Calu3 (cell line): Measurements from ENCODE around the gene TADA2A. TPM values are rescaled to one million over a fixed set of nuclear protein-coding genes. Genes with fewer than 3 reads are reported as not detected.

Experiments used
- BruUV-seq: library from RNA; stranded (reverse); fragments of 400-500 nt; replicated peaks from 2 replicates; lab custom pipeline; 2021; lab: Mats Ljungman, UMichigan
- CTCF ChIA-PET: fragments of 300-600 bp; sonication (Branson Sonifier 250); formaldehyde crosslinking; loops from one replicate; lab custom pipeline; 2022; ENCODE audit warnings: antibody characterized with exemption; lab: Charles Lee
- DNase-seq: peaks from one replicate; pipeline ENCODE4 v3.0.0; 2022
- H3K27ac Mint-ChIP-seq: one replicate; pipeline ENCODE4 v1.8.0; 2022; ENCODE audit warnings: mixed read lengths; ENCODE audit not compliant: unreplicated experiment
- H3K27me3 Mint-ChIP-seq: one replicate; pipeline ENCODE4 v1.8.0; 2022; ENCODE audit warnings: mixed read lengths; ENCODE audit not compliant: unreplicated experiment
- H3K36me3 Mint-ChIP-seq: one replicate; pipeline ENCODE4 v1.8.0; 2022; ENCODE audit warnings: mild to moderate bottlenecking, moderate library complexity, mixed read lengths; ENCODE audit not compliant: insufficient read depth, unreplicated experiment
- H3K4me1 Mint-ChIP-seq: one replicate; pipeline ENCODE4 v1.8.0; 2022; ENCODE audit warnings: mild to moderate bottlenecking, low read depth, mixed read lengths; ENCODE audit not compliant: unreplicated experiment
- H3K4me3 Mint-ChIP-seq: one replicate; pipeline ENCODE4 v1.8.0; 2022; ENCODE audit warnings: mild to moderate bottlenecking, low read depth, moderate library complexity, mixed read lengths; ENCODE audit not compliant: unreplicated experiment
- H3K9me3 Mint-ChIP-seq: one replicate; pipeline ENCODE4 v1.8.0; 2022; ENCODE audit warnings: low read depth, mixed read lengths; ENCODE audit not compliant: unreplicated experiment
- CTCF ChIP-seq: fragments of 200-600 bp; IDR thresholded peaks from one replicate; pipeline ENCODE4 v1.8.0; 2022; ENCODE audit warnings: antibody characterized with exemption; ENCODE audit not compliant: unreplicated experiment
- intact Hi-C: fragments of 100-400 bp; cut with micrococcal nuclease; formaldehyde crosslinking; loops from one replicate; pipeline ENCODE4 v1.10.0; 2022; ENCODE audit not compliant: unreplicated experiment
- total RNA-seq: library from RNA; stranded (reverse); gene quantifications from 2 replicates; pipeline ENCODE4 v1.2.3, GENCODE V29; 2022

Gene TADA2A
- total RNA-seq, 1 experiment from 2014 or later, result 102 TPM

GRCh38 chr17:37368577-37368976 lies 38.1 kb upstream of the TADA2A start:
- intact Hi-C loops, result no loop called here
- no TSS peak for BruUV-seq
- no peak overlapping the region for H3K27ac Mint-ChIP-seq
- H3K9me3 Mint-ChIP-seq, result no peaks in the 10 kb centered on the region
- H3K36me3 Mint-ChIP-seq, result no peaks in the 10 kb centered on the region
- no peak overlapping the region for H3K4me3 Mint-ChIP-seq
- DNase-seq, result no peak
- CTCF ChIA-PET, result no interaction called here
- H3K27me3 Mint-ChIP-seq, result no peaks in the 10 kb centered on the region
- TF ChIP-seq CTCF, result no peak
- peaks cover 8% of the 10 kb centered on the region for H3K4me1 Mint-ChIP-seq

GRCh38 chr17:37373530-37374159 lies 33.0 kb upstream of the TADA2A start:
- Mint-ChIP-seq H3K4me3 (no peak overlapping the region), H3K4me1 (peaks cover 9% of the 10 kb centered on the region), H3K36me3 (no peaks in the 10 kb centered on the region), H3K9me3 (no peaks in the 10 kb centered on the region), H3K27me3 (no peaks in the 10 kb centered on the region), H3K27ac (no peak overlapping the region)
- TF ChIP-seq CTCF, result peak; percentile 100
- no TSS peak for BruUV-seq
- peak; percentile 95 for DNase-seq
- intact Hi-C loops, result loop anchor here (1.0 to 2.0 kb wide), 3 partner anchors 24 to 744 kb away; no protein-coding TSS in a partner anchor
- CTCF ChIA-PET, result interaction anchor here (0.5 to 9.2 kb wide), 87 partner anchors 9 to 1922 kb away, joined by 3 to 300 read pairs (median 5); partner anchors contain the start of genes ACACA, DUSP14, MRM1 and SYNRG

- no peak for TF ChIP-seq CTCF
- CTCF ChIA-PET, result interaction anchor here (0.6 to 9.2 kb wide), 3 partner anchors 17 to 194 kb away, joined by 6 to 300 read pairs (median 6); no protein-coding TSS in a partner anchor
- intact Hi-C loops, result no loop called here
- H3K4me3 Mint-ChIP-seq, result no peak within 1 kb of the TSS
- BruUV-seq, result no TSS peak
- H3K9me3 Mint-ChIP-seq, result no peaks in the 10 kb centered on the region
- no peak for DNase-seq
- H3K27ac Mint-ChIP-seq, result no peak within 1 kb of the TSS
- H3K4me1 Mint-ChIP-seq, result peaks cover 9% of the 10 kb centered on the region
- H3K36me3 Mint-ChIP-seq, result no peaks in the 10 kb centered on the region
- no peaks in the 10 kb centered on the region for H3K27me3 Mint-ChIP-seq
These were observed 31.0 kb upstream of the TADA2A start, which contains the start of gene C17orf78 for GRCh38 chr17:37375706-37376105. Gene C17orf78 (plus strand): TSS chr17:37375985. CDS start chr17:37376093, 108 bp downstream.

- no peak for DNase-seq
- Mint-ChIP-seq H3K9me3 (no peaks in the 10 kb centered on the region), H3K27me3 (no peaks in the 10 kb centered on the region), H3K4me3 (no peak overlapping the region), H3K4me1 (no peaks in the 10 kb centered on the region), H3K36me3 (no peaks in the 10 kb centered on the region), H3K27ac (no peak overlapping the region)
- intact Hi-C loops, result no loop called here
- no peak for TF ChIP-seq CTCF
- CTCF ChIA-PET, result interaction anchor here (0.7 to 2.1 kb wide), 4 partner anchors 9 to 64 kb away, joined by 4 to 19 read pairs (median 6); no protein-coding TSS in a partner anchor
- BruUV-seq, result no TSS peak
These were observed 24.6 kb upstream of the TADA2A start for GRCh38 chr17:37382056-37382455.
